Heart left ventricle (tissue), 13 donors: ENCODE results near the gene TP53I3.

ENCODE experiments used
- POLR2A ChIP-seq, 2 donors: fragments of 450-650 bp; IDR thresholded peaks; one replicate each; pipeline ENCODE4 v1.6.1; 2017; ENCODE audit warnings: antibody characterized with exemption in 2 of 2, mild to moderate bottlenecking in 2 of 2, moderate library complexity in 2 of 2
- TF ChIP-seq, protein P1 (sequence below), 12 donors: fragments of 200-600 bp; sonication (generic) in 4 of 12; IDR thresholded peaks; one replicate each; pipeline versions ENCODE4 v1.5.0 to v1.8.0; 2018 to 2022; ENCODE audit warnings: antibody characterized with exemption in 12 of 12, mild to moderate bottlenecking in 5 of 12
- donor health status: ischemic (EF 13 %, LVEDD 7.1; RV severe dilation, severe dysfunction).
- donor health status: DM: no; HTN: yes; CAD: no.
- donor health status: DM: no; HTN: no; CAD: no.
- donor health status: ischemic (EF 25% LVEDD 6.9; RV normal size, moderate dysfunction).
- donor health status: ischemic (EF 25% LVEDD 5.7; RV mildly dilated, moderate dysfunction).
- donor health status: ischemic (EF 35%, LVEDD 5.7; RV mildly dilated, moderate dysfunction).
- donor health status: nonischemic (EF 11% LVEDD 7.7; RV severe dilation, severe dysfunction).
- donor health status: DM: yes; HTN: yes; CAD: no.
- donor health status: PGD.
- donor health status: ischemic (EF 29% LVEDD 5.4; RV normal size, mild dysfunction).
- donor health status: nonischemic (EF 23%, LVEDD 6.1; RV moderate dilation, normal function).

DNA sequence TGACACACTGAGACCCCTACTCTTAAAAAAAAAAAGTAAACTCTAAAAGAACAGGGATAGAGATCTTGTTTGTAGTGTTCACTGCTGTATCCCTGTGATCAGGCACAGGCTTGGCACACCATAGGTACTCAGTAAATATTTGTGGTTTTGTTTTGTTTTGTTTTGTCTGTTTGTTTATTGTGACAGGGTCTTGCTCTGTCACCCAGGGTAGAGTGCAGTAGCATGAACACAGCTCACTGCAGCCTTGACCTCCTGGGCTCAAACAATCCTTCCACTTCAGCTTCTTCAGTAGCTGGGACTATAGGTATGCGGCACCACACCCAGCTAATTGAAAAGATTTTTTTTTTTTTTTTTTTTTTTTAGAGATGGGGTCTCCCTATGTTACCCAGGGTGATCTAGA is 31.7 kb downstream of the TP53I3 start:
- TF ChIP-seq, protein P1, sequence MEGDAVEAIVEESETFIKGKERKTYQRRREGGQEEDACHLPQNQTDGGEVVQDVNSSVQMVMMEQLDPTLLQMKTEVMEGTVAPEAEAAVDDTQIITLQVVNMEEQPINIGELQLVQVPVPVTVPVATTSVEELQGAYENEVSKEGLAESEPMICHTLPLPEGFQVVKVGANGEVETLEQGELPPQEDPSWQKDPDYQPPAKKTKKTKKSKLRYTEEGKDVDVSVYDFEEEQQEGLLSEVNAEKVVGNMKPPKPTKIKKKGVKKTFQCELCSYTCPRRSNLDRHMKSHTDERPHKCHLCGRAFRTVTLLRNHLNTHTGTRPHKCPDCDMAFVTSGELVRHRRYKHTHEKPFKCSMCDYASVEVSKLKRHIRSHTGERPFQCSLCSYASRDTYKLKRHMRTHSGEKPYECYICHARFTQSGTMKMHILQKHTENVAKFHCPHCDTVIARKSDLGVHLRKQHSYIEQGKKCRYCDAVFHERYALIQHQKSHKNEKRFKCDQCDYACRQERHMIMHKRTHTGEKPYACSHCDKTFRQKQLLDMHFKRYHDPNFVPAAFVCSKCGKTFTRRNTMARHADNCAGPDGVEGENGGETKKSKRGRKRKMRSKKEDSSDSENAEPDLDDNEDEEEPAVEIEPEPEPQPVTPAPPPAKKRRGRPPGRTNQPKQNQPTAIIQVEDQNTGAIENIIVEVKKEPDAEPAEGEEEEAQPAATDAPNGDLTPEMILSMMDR (IDR thresholded peaks at IDR 0.05) = no peak
- TF ChIP-seq POLR2A (IDR thresholded peaks at IDR 0.05) = no peak
